Activated naive CD4-positive, alpha-beta T cell treated with anti-CD3 and anti-CD28 coated beads for 36 hours (primary cell): ENCODE results near the gene TMEM213. TPM values are rescaled to one million over a fixed set of nuclear protein-coding genes. Genes with fewer than 3 reads are reported as not detected.

Experiments used
- CTCF ChIA-PET: fragments of 350-600 bp; sonication (Branson Sonifier 250); formaldehyde crosslinking; loops from one replicate; lab custom pipeline; 2021; ENCODE audit warnings: antibody characterized with exemption; lab: Charles Lee
- DNase-seq: peaks from one replicate; pipeline ENCODE4 v3.0.0-alpha.2; 2020
- H3K27ac Mint-ChIP-seq: one replicate; pipeline ENCODE4 v1.8.0; 2021; ENCODE audit warnings: mild to moderate bottlenecking, mixed read lengths
- H3K27me3 Mint-ChIP-seq: one replicate; pipeline ENCODE4 v1.8.0; 2021; ENCODE audit warnings: low read depth, mixed read lengths
- H3K36me3 Mint-ChIP-seq: one replicate; pipeline ENCODE4 v1.8.0; 2021; ENCODE audit warnings: low read depth, mixed read lengths
- H3K4me1 Mint-ChIP-seq: one replicate; pipeline ENCODE4 v1.8.0; 2021; ENCODE audit warnings: low read depth, mixed read lengths
- H3K4me3 Mint-ChIP-seq: one replicate; pipeline ENCODE4 v1.8.0; 2021; ENCODE audit warnings: mild to moderate bottlenecking, moderate library complexity, mixed read lengths
- H3K9me3 Mint-ChIP-seq: one replicate; pipeline ENCODE4 v1.8.0; 2021; ENCODE audit warnings: mixed read lengths
- intact Hi-C: fragments of 100-400 bp; cut with micrococcal nuclease; formaldehyde crosslinking; loops from one replicate; pipeline ENCODE4 v1.15.1; 2023
- total RNA-seq, 2 experiments: library from RNA; stranded (reverse); gene quantifications; one replicate each; pipeline ENCODE4 v1.2.3, GENCODE V29; 2021

The TMEM213 gene
- total RNA-seq, 2 experiments from 2014 or later = not detected

DNA sequence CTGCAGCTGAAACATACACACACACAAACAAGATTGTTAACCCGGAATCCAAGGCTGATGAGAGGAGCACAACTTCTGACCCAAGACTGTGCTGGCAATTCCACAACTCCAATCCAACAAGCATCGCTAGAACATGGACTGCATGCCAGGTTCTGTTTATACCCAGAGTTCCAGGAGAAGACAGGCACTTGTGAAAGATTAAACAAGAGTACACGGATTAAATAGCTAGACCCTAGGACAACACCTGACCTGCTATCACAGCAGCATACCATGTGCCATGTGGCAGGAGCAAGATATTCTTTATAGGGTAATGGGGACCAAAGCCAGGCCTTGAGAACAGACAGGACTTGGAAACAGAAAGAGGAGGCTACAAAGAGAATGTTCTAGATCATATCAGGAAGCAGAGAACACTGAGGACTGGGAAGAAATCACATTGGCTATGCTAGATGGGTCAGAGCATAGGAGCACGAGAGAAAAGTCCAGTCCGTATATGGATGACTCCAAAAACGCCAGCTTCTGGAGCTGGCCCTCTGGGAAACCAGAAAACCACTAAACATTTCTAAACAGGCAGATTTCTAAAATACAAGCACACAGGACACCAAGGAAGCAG lies 83.9 kb downstream of the TMEM213 start:
- H3K27ac Mint-ChIP-seq = no peak overlapping the region
- CTCF ChIA-PET = interaction anchor here (1.0 kb wide), 1 partner anchor 136 kb away, joined by 3 read pairs; no protein-coding TSS in a partner anchor
- no peak for DNase-seq
- no peaks in the 10 kb centered on the region for H3K36me3 Mint-ChIP-seq
- H3K27me3 Mint-ChIP-seq = no peaks in the 10 kb centered on the region
- H3K9me3 Mint-ChIP-seq = no peaks in the 10 kb centered on the region
- peaks cover 14% of the 10 kb centered on the region for H3K4me1 Mint-ChIP-seq
- H3K4me3 Mint-ChIP-seq = no peak overlapping the region
- intact Hi-C loops = no loop called here

DNA sequence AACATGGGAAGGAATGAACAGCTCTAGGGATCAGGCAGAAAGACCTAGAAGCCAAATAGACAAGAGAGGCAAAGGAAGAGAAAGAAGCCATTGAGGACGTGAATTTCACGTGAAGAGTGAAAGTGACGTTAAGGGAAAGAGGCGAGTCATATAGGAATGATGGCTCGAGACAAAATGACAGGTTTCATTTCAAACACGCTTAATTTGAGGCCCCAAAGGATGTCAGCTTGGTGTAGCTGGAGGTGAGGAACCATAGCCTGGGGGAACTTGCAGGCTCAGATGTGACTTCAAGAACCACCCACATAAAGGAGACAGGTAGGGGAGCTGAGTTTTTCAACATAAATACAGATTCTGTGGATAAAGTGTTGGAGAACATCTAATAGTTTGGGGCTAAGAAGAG lies 84.5 kb downstream of the TMEM213 start:
- H3K27me3 Mint-ChIP-seq = no peaks in the 10 kb centered on the region
- intact Hi-C loops = no loop called here
- H3K27ac Mint-ChIP-seq = peak overlapping the region; percentile 69
- CTCF ChIA-PET = interaction anchor here (0.7 to 1.0 kb wide), 2 partner anchors 135 to 193 kb away, joined by 3 read pairs; no protein-coding TSS in a partner anchor
- H3K4me3 Mint-ChIP-seq = no peak overlapping the region
- peaks cover 13% of the 10 kb centered on the region for H3K4me1 Mint-ChIP-seq
- DNase-seq = peak; percentile 53
- H3K36me3 Mint-ChIP-seq = no peaks in the 10 kb centered on the region
- H3K9me3 Mint-ChIP-seq = no peaks in the 10 kb centered on the region

DNA sequence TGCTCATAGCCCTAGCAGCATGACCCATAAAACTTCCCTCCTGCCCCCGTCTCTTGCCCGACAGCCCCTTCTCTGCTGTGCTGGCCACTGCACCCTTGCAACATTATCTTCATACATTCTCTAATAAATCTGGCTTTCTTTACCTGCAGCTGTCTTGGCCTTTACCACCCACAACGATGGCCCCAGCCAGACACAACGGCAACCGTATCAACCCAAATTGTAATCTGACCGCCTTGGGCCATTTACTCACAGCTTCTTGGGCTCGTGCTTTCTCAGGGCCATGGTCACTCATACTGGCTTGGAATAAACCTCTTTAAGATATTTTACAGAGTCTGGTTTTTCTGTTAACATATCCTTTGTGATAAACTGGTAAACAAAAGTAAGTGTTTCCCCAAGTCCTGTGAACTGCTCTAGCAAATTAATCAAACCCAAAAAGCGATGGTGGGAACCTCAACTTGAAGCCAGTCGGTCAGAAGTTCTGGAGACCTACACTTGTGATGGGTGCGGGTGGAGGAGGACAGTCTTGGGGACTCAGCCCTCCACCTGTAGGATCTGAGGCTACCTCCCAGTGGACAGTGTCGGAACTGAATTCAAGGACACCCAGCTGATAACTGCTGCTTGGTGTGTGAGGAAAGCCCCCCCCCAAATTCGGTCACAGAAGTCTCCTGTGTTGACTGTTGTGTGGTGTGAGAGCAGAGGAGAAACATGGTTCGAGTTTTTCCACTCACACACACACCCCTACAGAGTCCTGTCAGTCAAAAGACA lies 87.8 kb downstream of the TMEM213 start:
- intact Hi-C loops = loop anchor here (1.0 to 5.0 kb wide), 8 partner anchors 13 to 472 kb away; partner anchors contain the start of genes FMC1, LUC7L2 and UBN2
- no peaks in the 10 kb centered on the region for H3K9me3 Mint-ChIP-seq
- no peak overlapping the region for H3K27ac Mint-ChIP-seq
- peaks cover 13% of the 10 kb centered on the region for H3K4me1 Mint-ChIP-seq
- DNase-seq = peak; percentile 14
- H3K36me3 Mint-ChIP-seq = no peaks in the 10 kb centered on the region
- no peaks in the 10 kb centered on the region for H3K27me3 Mint-ChIP-seq
- CTCF ChIA-PET = interaction anchor here (0.7 to 4.0 kb wide), 25 partner anchors 9 to 453 kb away, joined by 3 to 45 read pairs (median 5); partner anchors contain the start of gene KIAA1549
- no peak overlapping the region for H3K4me3 Mint-ChIP-seq

DNA sequence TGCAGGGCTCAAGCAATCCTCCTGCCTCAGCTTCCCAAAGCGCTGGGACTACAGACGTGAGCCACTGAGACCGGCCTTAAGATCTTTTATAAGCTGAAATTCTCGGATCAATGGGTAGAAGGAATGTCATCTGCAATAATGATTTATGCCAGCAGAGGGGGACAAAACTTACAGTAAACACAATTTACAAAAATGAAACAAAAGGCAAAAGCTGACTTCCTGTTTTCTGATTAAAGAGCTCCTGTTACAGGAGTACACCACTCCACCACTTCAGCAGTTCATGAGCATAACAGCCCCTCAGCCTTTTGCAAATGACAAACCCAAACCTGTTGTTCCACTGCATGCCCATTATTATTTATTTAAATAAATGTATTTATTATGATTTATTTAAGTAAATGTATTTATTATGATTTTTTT lies 88.7 kb downstream of the TMEM213 start:
- no peak overlapping the region for H3K4me3 Mint-ChIP-seq
- CTCF ChIA-PET = interaction anchor here (0.6 to 4.0 kb wide), 35 partner anchors 10 to 452 kb away, joined by 3 to 45 read pairs (median 4); partner anchors contain the start of gene KIAA1549
- H3K9me3 Mint-ChIP-seq = no peaks in the 10 kb centered on the region
- intact Hi-C loops = loop anchor here (1.0 to 5.0 kb wide), 8 partner anchors 12 to 471 kb away; partner anchors contain the start of genes FMC1, LUC7L2 and UBN2
- peak overlapping the region; percentile 69 for H3K27ac Mint-ChIP-seq
- no peaks in the 10 kb centered on the region for H3K27me3 Mint-ChIP-seq
- H3K4me1 Mint-ChIP-seq = peaks cover 13% of the 10 kb centered on the region
- H3K36me3 Mint-ChIP-seq = no peaks in the 10 kb centered on the region
- peak; percentile 52 for DNase-seq

DNA sequence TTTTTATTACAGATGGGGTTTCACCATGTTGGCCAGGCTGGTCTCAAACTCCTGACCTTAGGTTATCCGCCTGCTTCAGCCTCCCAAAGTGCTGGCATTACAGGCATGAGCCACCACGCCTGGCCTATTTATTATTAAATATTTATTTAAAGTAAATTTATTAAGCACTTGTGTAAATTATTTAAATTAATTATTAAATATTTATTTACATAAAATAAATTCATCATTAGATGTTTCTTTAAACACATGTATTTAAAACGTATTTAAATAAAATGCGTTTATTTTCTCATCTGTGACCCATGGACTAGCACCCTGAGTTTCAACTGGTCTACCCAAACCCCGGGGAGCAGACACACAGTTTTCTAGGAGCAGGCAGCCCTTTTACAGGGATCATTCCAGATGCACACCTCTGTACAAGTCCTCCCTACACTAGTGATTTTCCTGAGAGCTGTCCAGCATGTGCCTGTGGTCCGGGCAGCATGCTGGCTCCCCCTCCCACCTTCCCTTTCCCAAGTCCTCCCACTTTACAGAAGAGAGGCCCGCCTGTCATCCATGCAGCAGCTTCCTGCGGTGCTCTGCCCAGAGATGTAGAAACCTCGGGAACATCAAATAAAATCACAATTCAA lies 89.4 kb downstream of the TMEM213 start:
- CTCF ChIA-PET = interaction anchor here (0.6 to 4.0 kb wide), 31 partner anchors 10 to 187 kb away, joined by 3 to 45 read pairs (median 5); partner anchors contain the start of gene KIAA1549

More for the DNA sequence above, 89.4 kb downstream of the TMEM213 start:
- no peaks in the 10 kb centered on the region for H3K27me3 Mint-ChIP-seq
- no peak overlapping the region for H3K4me3 Mint-ChIP-seq
- no peaks in the 10 kb centered on the region for H3K9me3 Mint-ChIP-seq
- H3K4me1 Mint-ChIP-seq = peaks cover 6% of the 10 kb centered on the region
- H3K36me3 Mint-ChIP-seq = no peaks in the 10 kb centered on the region
- DNase-seq = no peak
- intact Hi-C loops = loop anchor here (2.0 to 5.0 kb wide), 4 partner anchors 232 to 470 kb away; partner anchors contain the start of genes FMC1, LUC7L2 and UBN2
- no peak overlapping the region for H3K27ac Mint-ChIP-seq

Other genes with a start within 250 kb of the TMEM213 start
- not detected for gene SVOPL, start 96.6 kb upstream of the TMEM213 start, total RNA-seq
- not detected for gene ATP6V0A4, start 202 bp downstream of the TMEM213 start, total RNA-seq
- gene KIAA1549, start 183.4 kb downstream of the TMEM213 start, total RNA-seq = under 1 TPM; 0.60 to 0.67 TPM
- 1 to 10 TPM; 4.5 to 5.1 TPM for gene ZC3HAV1L, start 238.0 kb downstream of the TMEM213 start, total RNA-seq